Left kidney (tissue), 2 donors: ENCODE results near the gene LTA4H. TPM values are rescaled to one million over a fixed set of nuclear protein-coding genes. Genes with fewer than 3 reads are reported as not detected.
A peak's percentile ranks its signal among the peaks of the same experiment; 100 is the strongest.

Source experiments
- DNase-seq: peaks from one replicate; pipeline ENCODE4 v3.0.0-alpha.2; 2013
- polyA plus RNA-seq: library from polyadenylated mRNA; unstranded; fragments of 120-200 nt; gene quantifications from one replicate; pipeline ENCODE4 v1.2.1, GENCODE V29; 2013; ENCODE audit not compliant: insufficient read length

Gene LTA4H
- polyA plus RNA-seq, 1 donor = 146 TPM

GRCh38 chr12:96036765-96037455 lies 1.5 kb upstream of the LTA4H start:
- no peak for DNase-seq

- DNase-seq = peak; percentile 35
Observed at GRCh38 chr12:96034621-96035282, 635 bp downstream of the LTA4H start.

- DNase-seq = no peak
Observed at GRCh38 chr12:96033549-96034389, 1.6 kb downstream of the LTA4H start.

DNA sequence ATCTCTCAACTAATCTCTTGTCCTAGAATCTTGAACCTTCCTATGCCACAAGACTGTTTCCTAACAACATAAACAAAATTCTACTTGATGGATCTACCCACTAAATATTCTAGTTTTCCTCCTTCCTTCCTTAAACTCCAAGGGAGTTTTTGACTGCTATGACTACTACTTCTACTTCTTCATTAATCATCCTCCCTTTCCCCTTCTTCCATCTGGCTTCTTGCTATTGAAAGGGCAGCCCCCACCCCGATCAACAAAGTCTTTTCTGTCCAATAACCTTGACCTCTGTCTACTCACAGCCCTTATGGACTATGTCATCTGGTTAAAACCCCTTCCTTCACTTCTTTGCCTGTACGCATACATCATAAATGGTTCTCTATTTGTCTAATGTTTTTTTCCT lies 5.6 kb downstream of the LTA4H start:
- DNase-seq = no peak

DNA sequence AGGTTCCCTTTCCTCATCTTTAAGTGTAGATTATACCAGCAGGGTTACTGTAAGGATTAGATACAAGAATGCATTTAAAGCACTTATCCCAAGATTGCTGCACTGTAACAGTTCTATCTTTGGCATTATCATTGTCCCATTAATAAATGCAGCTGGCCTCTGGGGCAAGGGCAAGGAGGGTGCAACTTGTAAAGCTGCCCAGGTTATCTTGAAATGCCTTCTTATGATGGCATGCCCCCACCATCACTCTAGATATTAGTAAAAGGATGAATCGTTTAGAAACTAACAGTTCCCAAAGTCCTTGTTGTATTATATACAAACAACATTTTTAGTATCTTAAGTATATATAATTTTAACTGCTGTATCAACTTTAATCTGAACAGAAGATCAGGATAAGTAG lies 6.8 kb downstream of the LTA4H start:
- DNase-seq = no peak

- DNase-seq = no peak
Observed at GRCh38 chr12:96026331-96026730, 9.1 kb downstream of the LTA4H start.

GRCh38 chr12:96025518-96025917 lies 9.9 kb downstream of the LTA4H start:
- DNase-seq = no peak

GRCh38 chr12:96020314-96021003 lies 14.9 kb downstream of the LTA4H start:
- no peak for DNase-seq

DNA sequence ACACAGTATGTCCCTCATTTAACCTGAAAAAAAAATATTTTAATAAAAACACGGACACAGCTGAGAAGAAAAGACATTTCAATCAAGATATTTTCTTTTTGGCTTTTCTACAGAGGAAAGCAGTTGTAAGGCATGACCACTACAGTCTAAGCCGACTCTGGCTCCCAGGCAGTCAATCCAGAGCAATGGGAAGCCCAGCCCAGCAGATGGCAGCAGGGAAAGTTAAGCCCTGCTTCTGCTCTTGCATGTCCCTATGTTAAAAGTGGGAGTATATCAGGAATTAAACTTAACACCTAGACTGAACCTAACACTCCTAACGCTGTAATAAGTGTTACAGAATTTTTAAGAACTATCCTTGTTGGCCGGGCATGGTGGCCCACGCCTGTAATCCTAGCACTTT lies 19.7 kb downstream of the LTA4H start:
- DNase-seq = no peak

- DNase-seq = no peak
Observed at GRCh38 chr12:96014943-96015599, 20.3 kb downstream of the LTA4H start.

DNA sequence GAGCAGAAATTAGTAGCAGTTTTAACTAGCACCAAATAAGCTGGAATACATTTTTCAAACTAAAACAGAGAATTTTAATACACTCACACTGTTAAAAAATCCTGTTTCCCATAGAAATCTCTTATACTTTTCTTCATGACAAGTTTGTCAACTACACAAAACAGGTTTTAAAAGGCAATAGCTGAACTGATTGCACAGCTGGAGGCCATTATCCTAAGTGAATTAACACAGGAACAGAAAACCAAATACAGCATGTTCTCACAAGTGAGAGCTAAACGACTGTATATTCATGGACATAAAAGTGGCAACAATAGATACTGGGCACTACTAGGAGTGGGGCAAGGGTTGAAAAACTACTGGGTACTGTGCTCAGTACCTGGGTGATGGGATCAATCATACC lies 27.7 kb downstream of the LTA4H start:
- DNase-seq = no peak

DNA sequence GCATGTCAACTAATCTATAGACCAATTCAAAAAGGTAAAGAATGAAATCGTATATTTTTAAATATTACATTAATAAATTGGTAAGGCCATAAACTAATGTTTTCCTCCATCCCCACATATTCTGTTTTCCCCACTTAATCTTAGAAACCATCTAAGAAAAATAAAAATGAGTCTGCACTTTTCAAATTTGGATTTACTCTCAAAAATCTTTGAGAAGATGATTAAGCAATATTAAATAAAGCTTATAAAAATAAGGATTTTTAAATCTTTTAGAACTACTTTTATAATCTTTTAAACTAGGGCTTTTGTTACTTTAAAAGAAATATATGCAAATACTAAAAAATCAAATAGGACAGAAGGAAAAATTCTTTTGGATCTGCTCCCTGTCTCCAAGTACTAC lies 28.7 kb downstream of the LTA4H start:
- no peak for DNase-seq

DNA sequence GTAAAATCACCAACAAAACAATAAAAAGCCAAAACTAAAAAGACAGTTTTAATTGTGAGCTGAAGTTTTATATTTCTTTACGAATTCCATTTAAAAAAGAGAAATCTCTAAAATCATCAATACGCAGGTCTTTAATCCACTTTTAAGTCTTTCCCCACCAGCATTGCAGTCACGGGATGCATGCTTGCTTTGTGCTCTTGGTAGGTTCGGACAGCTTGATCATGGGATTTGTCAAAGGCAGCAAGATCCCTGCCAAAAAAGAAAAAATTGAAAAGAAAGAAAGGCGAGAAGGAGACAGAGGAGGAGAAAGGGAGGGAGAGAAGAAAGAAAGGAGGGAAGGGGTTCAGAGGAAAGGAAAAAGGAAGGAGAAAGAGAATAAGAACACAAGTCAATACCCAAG lies 34.5 kb downstream of the LTA4H start:
- no peak for DNase-seq

GRCh38 chr12:95999484-95999883 lies 35.9 kb downstream of the LTA4H start:
- DNase-seq = no peak

GRCh38 chr12:95998611-95999286 lies 36.6 kb downstream of the LTA4H start:
- DNase-seq = peak; percentile 61

- DNase-seq = no peak
Observed at GRCh38 chr12:95997911-95998510, 37.4 kb downstream of the LTA4H start.

DNA sequence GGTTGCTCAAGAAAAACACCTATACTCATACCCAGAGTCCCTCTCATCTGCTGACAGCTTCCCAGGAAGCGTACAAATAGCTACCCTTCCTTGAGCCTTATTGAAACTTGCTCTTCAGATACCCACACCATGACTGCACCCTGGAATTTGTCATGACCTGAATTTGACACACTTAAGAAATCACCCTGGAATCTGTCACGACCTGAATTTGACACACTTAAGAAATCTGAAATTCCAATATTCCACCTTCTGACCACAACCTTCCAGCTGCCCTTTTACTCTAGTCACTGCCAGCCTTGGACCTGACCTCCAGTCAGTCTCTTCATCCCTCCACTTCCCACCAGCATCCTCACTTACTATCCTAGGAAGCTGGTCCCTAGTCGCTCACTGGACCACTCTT lies 38.1 kb downstream of the LTA4H start:
- DNase-seq = no peak

- DNase-seq = no peak
Observed at GRCh38 chr12:95996034-95996658, 39.2 kb downstream of the LTA4H start, which contains the start of gene HAL. Gene HAL, minus strand, starts transcription at chr12:95996344. Its CDS starts 434 bp downstream, at chr12:95995910.

DNA sequence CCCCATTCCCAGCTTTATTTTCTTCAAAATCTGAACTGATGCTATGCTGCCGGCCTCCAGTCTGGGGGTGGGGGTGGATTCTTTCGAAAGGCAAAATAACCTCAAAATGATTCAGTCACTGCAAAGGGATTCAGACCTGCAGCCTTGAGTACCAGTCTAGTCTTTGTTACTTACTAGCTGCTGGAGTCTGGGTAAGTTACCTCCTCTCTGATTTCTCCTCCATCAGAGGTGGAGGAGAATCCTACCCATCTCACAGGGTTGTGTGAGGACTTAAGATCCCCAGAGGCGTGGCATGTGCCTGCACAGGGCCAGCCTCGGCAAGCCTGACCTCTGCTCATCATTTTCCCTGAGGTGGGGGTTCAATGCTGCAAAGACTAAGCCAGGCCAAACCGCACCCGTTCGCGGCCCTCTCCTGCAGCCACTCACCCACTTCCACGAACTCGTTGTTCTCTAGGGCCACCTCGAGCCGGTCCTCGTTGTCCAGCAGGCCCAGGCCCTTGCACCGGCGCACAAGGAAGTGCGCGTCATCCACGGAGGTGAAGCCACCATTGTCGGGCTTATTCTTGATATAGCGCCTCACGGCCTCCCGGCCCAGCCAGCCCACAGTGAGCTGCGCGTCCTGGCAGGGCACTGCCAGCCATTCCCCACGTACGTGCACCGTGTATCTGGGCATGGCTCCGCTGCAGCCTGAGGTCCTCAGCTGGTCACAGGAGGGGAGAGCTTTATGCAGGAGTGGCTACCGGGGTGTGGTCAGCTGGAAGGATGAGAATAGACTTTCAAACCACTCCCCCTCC lies 40.0 kb downstream of the LTA4H start:
- DNase-seq = no peak
